HepG2 (cell line): ENCODE measurements around the gene SRGAP2. TPM values are rescaled to one million over a fixed set of nuclear protein-coding genes. Genes with fewer than 3 reads are reported as not detected.
"Not testable (repeated sequence)": the region's sequence is repeated elsewhere in the genome, so short reads cannot be mapped to it uniquely, and the experiment has no call there.

Source experiments
- ATAC-seq: fragments of 200-7000 bp; cut with Tn5 transposase; 3 replicates; pipeline ENCODE4 v1.9.1; 2020; ENCODE audit warnings: mild to moderate bottlenecking, moderate library complexity
- BruUV-seq: library from RNA; stranded (reverse); fragments of 400-500 nt; replicated peaks from 2 replicates; lab custom pipeline; 2021; lab: Mats Ljungman, UMichigan
- CTCF ChIA-PET: fragments of 300-600 bp; formaldehyde crosslinking; extraction: SDS; loops from one replicate; lab custom pipeline; 2021; ENCODE audit warnings: low total read pairs, inconsistent platforms, low intra/inter-chr PET ratio; lab: Yijun Ruan, JAX
- POLR2A ChIA-PET: fragments of 350-600 bp; sonication (Branson Sonifier 250); formaldehyde crosslinking; loops from one replicate; lab custom pipeline; 2020; ENCODE audit warnings: antibody characterized with exemption, inconsistent platforms; lab: Yijun Ruan, JAX
- DNase-seq: peaks from one replicate; pipeline ENCODE4 v3.0.0-alpha.2; 2015; ENCODE audit warnings: low spot score
- FAIRE-seq: peaks from 3 replicates; lab custom pipeline; 2011; peaks lifted over from hg19 to GRCh38; lab: Jason Lieb, UNC
- H2AFZ ChIP-seq: one replicate; pipeline ENCODE4 v1.6.1; 2011; ENCODE audit warnings: low read length, inconsistent platforms
- H3K27ac ChIP-seq: fragments of 300-600 bp; 3 replicates; pipeline ENCODE4 v1.8.0; 2011; ENCODE audit warnings: mixed run types, mild to moderate bottlenecking, mixed read lengths, low read length, inconsistent platforms; ENCODE audit not compliant: insufficient read depth; ENCODE audit errors: extremely low read length
- H3K27me3 ChIP-seq, 2 experiments: fragments of 200-600 bp in 1 of 2; 2 replicates in 1 of 2; 3 replicates in 1 of 2; pipeline versions ENCODE4 v1.6.0 to v1.8.0; 2011; ENCODE audit warnings: low read length in 2 of 2, mild to moderate bottlenecking in 2 of 2, moderate library complexity in 2 of 2, inconsistent platforms in 1 of 2; ENCODE audit not compliant: insufficient read depth in 2 of 2, control insufficient read depth in 1 of 2
- H3K36me3 ChIP-seq, 2 experiments: fragments of 200-600 bp in 1 of 2; replicated peaks in 1 of 2; 2 replicates in 1 of 2; 3 replicates in 1 of 2; pipeline versions ENCODE4 v1.5.1 to v1.8.0; 2011; ENCODE audit warnings: low read length in 2 of 2, inconsistent platforms in 1 of 2; ENCODE audit not compliant: insufficient read depth in 2 of 2, control insufficient read depth in 1 of 2
- H3K4me1 ChIP-seq: 2 replicates; pipeline ENCODE4 v1.5.1; 2012; ENCODE audit warnings: low read length, inconsistent platforms; ENCODE audit not compliant: insufficient read depth
- H3K4me2 ChIP-seq: 2 replicates; pipeline ENCODE4 v1.6.0; 2011; ENCODE audit warnings: low read depth, low read length, inconsistent platforms
- H3K4me3 ChIP-seq, 3 experiments: fragments of 200-600 bp in 1 of 3; sonication (generic), shearing (Covaris generic) in 1 of 3; replicated peaks in 1 of 3; 2 replicates each; pipeline ENCODE4 v1.5.1; 2011 to 2016; ENCODE audit warnings: low read length in 3 of 3, inconsistent platforms in 2 of 3, low read depth in 2 of 3, mild to moderate bottlenecking in 2 of 3, control low read depth in 1 of 3, mixed read lengths in 1 of 3; ENCODE audit not compliant: insufficient read depth in 1 of 3
- H3K79me2 ChIP-seq: one replicate; pipeline ENCODE4 v1.6.1; 2011; ENCODE audit warnings: low read length, inconsistent platforms; ENCODE audit not compliant: insufficient read depth
- H3K9ac ChIP-seq: 2 replicates; pipeline ENCODE4 v1.6.0; 2011; ENCODE audit warnings: mild to moderate bottlenecking, low read depth, low read length, inconsistent platforms; ENCODE audit not compliant: insufficient read depth
- H3K9me3 ChIP-seq: 2 replicates; pipeline ENCODE4 v1.5.1; 2012; ENCODE audit warnings: mild to moderate bottlenecking, low read length
- H4K20me1 ChIP-seq: 2 replicates; pipeline ENCODE4 v1.6.0; 2011; ENCODE audit warnings: inconsistent platforms, mild to moderate bottlenecking, low read length, moderate library complexity; ENCODE audit not compliant: insufficient read depth
- WGBS: methylation state at CpG from one replicate; pipeline ENCODE4 v1.1.6; 2017; ENCODE audit warnings: low lambda C conversion rate; 5-methylcytosine and 5-hydroxymethylcytosine counted together
- in situ Hi-C: cut with HindIII; loops from 2 replicates; pipeline ENCODE4 v1.10.0; 2017; ENCODE audit warnings: low pct_unique_long_range_greater_than_20kb; ENCODE audit not compliant: extremely low pct_ligation_motif_present
- intact Hi-C: fragments of 100-400 bp; cut with micrococcal nuclease; formaldehyde crosslinking; loops from one replicate; pipeline ENCODE4 v1.10.0; 2022; ENCODE audit not compliant: unreplicated experiment
- polyA plus RNA-seq, 8 experiments: library from polyadenylated mRNA; depleted of rRNA in 3 of 8; stranded (reverse) in 7 of 8; unstranded in 1 of 8; fragments of >200 nt; fragmentation: Illumina TruSeq in 4 of 8; extraction: Trizol in 4 of 8; gene quantifications; 2 replicates each; pipeline versions ENCODE4 v1.2.1 to v1.2.3, GENCODE V29; 2011 to 2016; ENCODE audit warnings: low read depth in 4 of 8, missing spikeins in 1 of 8, mixed read lengths in 1 of 8; ENCODE audit not compliant: insufficient read depth in 1 of 8
- total RNA-seq, 5 experiments: library from RNA; depleted of rRNA; stranded (reverse); fragments of >200 nt; fragmentation: Illumina TruSeq; extraction: Trizol; gene quantifications; 2 replicates each; pipeline ENCODE4 v1.2.3, GENCODE V29; 2016; ENCODE audit warnings: low read depth in 1 of 5
- TF ChIP-seq, protein P1 (sequence below): IDR thresholded peaks from 2 replicates; pipeline ENCODE4 v1.6.1; 2016; ENCODE audit warnings: missing compliant biosample characterization, missing genetic modification reagents, borderline replicate concordance

SRGAP2 gene
- total and polyA plus RNA-seq, 2 of the 13 experiments (the other 11 are each of a cell fraction or from before 2014, with no cell fraction given), result 11.5 to 24.0 TPM

GRCh38 chr1:206219514-206220331, 16.4 kb downstream of the SRGAP2 start:
- H4K20me1 ChIP-seq, BruUV-seq, in situ Hi-C loops, intact Hi-C loops, H3K36me3 ChIP-seq, H2AFZ ChIP-seq, H3K27me3 ChIP-seq, POLR2A ChIA-PET, CTCF ChIA-PET, DNase-seq, H3K4me1 ChIP-seq, H3K27ac ChIP-seq, FAIRE-seq, H3K9ac ChIP-seq, H3K9me3 ChIP-seq, H3K79me2 ChIP-seq: not testable (repeated sequence)
- ATAC-seq, result peak; percentile 91
- WGBS, result 0% methylated on average over 6 of the region's 13 CpGs
- peak overlapping the region; percentile 42 for H3K4me2 ChIP-seq
- TF ChIP-seq, protein P1, sequence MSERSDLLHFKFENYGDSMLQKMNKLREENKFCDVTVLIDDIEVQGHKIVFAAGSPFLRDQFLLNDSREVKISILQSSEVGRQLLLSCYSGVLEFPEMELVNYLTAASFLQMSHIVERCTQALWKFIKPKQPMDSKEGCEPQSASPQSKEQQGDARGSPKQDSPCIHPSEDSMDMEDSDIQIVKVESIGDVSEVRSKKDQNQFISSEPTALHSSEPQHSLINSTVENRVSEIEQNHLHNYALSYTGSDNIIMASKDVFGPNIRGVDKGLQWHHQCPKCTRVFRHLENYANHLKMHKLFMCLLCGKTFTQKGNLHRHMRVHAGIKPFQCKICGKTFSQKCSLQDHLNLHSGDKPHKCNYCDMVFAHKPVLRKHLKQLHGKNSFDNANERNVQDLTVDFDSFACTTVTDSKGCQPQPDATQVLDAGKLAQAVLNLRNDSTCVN (CRISPR knock-in tag), result peak; percentile 88; the same call in 1 of the 2 replicates
- H3K4me3 ChIP-seq, result peak overlapping the region in 1 of 3 experiments; percentile 33; a peak in 2 of 6 replicates

- Histone ChIP-seq H3K4me2 (peak overlapping the region; percentile 42), H3K4me3 (peak overlapping the region in 1 of 3 experiments; percentile 33; a peak in 3 of 6 replicates)
- ATAC-seq (peak; percentile 80), DNase-seq (peak; percentile 16)
- H3K27me3 ChIP-seq, H2AFZ ChIP-seq, H3K27ac ChIP-seq, H3K79me2 ChIP-seq, POLR2A ChIA-PET, H4K20me1 ChIP-seq, H3K9me3 ChIP-seq, in situ Hi-C loops, H3K4me1 ChIP-seq, H3K36me3 ChIP-seq, BruUV-seq, H3K9ac ChIP-seq, intact Hi-C loops, FAIRE-seq, CTCF ChIA-PET: not testable (repeated sequence)
- 26% methylated on average over 4 of the region's 4 CpGs for WGBS
Observed at GRCh38 chr1:206220332-206221000, 17.1 kb downstream of the SRGAP2 start.

GRCh38 chr1:206221585-206221984, 18.2 kb downstream of the SRGAP2 start:
- H3K9me3 ChIP-seq, H3K4me2 ChIP-seq, FAIRE-seq, H2AFZ ChIP-seq, H3K9ac ChIP-seq, H3K4me3 ChIP-seq, POLR2A ChIA-PET, intact Hi-C loops, H3K4me1 ChIP-seq, H3K36me3 ChIP-seq, DNase-seq, H4K20me1 ChIP-seq, H3K27me3 ChIP-seq, CTCF ChIA-PET, BruUV-seq, in situ Hi-C loops, ATAC-seq, H3K79me2 ChIP-seq, H3K27ac ChIP-seq: not testable (repeated sequence)
- no CpG with 5 or more reads among the region's 4 CpGs for WGBS
